Trophoblast cell (in vitro differentiated cells and primary cell): ENCODE data around the gene ADAMTSL3.

Experiments
- DNase-seq, 2 donors: peaks; one replicate each; pipeline ENCODE4 v3.0.0-alpha.2; 2016
- H2AFZ ChIP-seq: 2 replicates; pipeline ENCODE4 v1.6.1; 2013; ENCODE audit warnings: low read length, moderate library complexity, mild to moderate bottlenecking; ENCODE audit not compliant: insufficient read depth, poor library complexity
- H2AK5ac ChIP-seq: 2 replicates; pipeline ENCODE4 v1.6.1; 2013; ENCODE audit warnings: mild to moderate bottlenecking, low read length
- H2BK120ac ChIP-seq: 2 replicates; pipeline ENCODE4 v1.6.1; 2013; ENCODE audit warnings: low read length, mild to moderate bottlenecking, moderate library complexity; ENCODE audit not compliant: insufficient read depth, poor library complexity
- H2BK12ac ChIP-seq: 2 replicates; pipeline ENCODE4 v1.6.1; 2013; ENCODE audit warnings: mild to moderate bottlenecking, low read length, moderate library complexity
- H2BK5ac ChIP-seq: 2 replicates; pipeline ENCODE4 v1.6.1; 2013; ENCODE audit warnings: low read length, low read depth, moderate library complexity, mild to moderate bottlenecking; ENCODE audit not compliant: poor library complexity
- H3K14ac ChIP-seq: 2 replicates; pipeline ENCODE4 v1.6.1; 2013; ENCODE audit warnings: mild to moderate bottlenecking, low read length
- H3K18ac ChIP-seq: 2 replicates; pipeline ENCODE4 v1.6.1; 2013; ENCODE audit warnings: mild to moderate bottlenecking, low read length
- H3K23ac ChIP-seq: 2 replicates; pipeline ENCODE4 v1.6.1; 2013; ENCODE audit warnings: low read length
- H3K27ac ChIP-seq: 2 replicates; pipeline ENCODE4 v1.5.1; 2013; ENCODE audit warnings: low read depth, mild to moderate bottlenecking, inconsistent platforms, low read length, moderate library complexity
- H3K27me3 ChIP-seq: 2 replicates; pipeline ENCODE4 v1.6.1; 2013; ENCODE audit warnings: inconsistent platforms, mild to moderate bottlenecking, low read length, moderate library complexity; ENCODE audit not compliant: insufficient read depth
- H3K36me3 ChIP-seq, 2 experiments: 1 replicate in 1 of 2; 2 replicates in 1 of 2; pipeline ENCODE4 v1.6.1; 2013; ENCODE audit warnings: low read length in 2 of 2, mild to moderate bottlenecking in 2 of 2, moderate library complexity in 1 of 2; ENCODE audit not compliant: insufficient read depth in 2 of 2, control insufficient read depth in 1 of 2
- H3K4ac ChIP-seq: 2 replicates; pipeline ENCODE4 v1.6.1; 2013; ENCODE audit warnings: low read depth, mild to moderate bottlenecking, low read length, moderate library complexity
- H3K4me1 ChIP-seq, 2 experiments: 1 replicate in 1 of 2; 2 replicates in 1 of 2; pipeline ENCODE4 v1.6.1; 2013; ENCODE audit warnings: low read length in 2 of 2, mild to moderate bottlenecking in 2 of 2, moderate library complexity in 1 of 2; ENCODE audit not compliant: insufficient read depth in 2 of 2, control insufficient read depth in 1 of 2
- H3K4me2 ChIP-seq: 2 replicates; pipeline ENCODE4 v1.6.1; 2013; ENCODE audit warnings: inconsistent platforms, mild to moderate bottlenecking, low read length, moderate library complexity
- H3K4me3 ChIP-seq: 2 replicates; pipeline ENCODE4 v1.5.1; 2013; ENCODE audit warnings: mild to moderate bottlenecking, low read depth, low read length, inconsistent platforms
- H3K79me1 ChIP-seq: one replicate; pipeline ENCODE4 v1.6.1; 2013; ENCODE audit warnings: low read length
- H3K79me2 ChIP-seq: 2 replicates; pipeline ENCODE4 v1.6.1; 2013; ENCODE audit warnings: low read length, mild to moderate bottlenecking; ENCODE audit not compliant: control insufficient read depth, insufficient read depth, poor library complexity
- H3K9ac ChIP-seq: 2 replicates; pipeline ENCODE4 v1.6.1; 2013; ENCODE audit warnings: mild to moderate bottlenecking, low read length
- H3K9me3 ChIP-seq: 2 replicates; pipeline ENCODE4 v1.6.1; 2013; ENCODE audit warnings: low read depth, mild to moderate bottlenecking, control low read depth, inconsistent platforms, low read length; ENCODE audit not compliant: insufficient read depth
- H4K12ac ChIP-seq: 2 replicates; pipeline ENCODE4 v1.6.1; 2013; ENCODE audit warnings: low read depth, mild to moderate bottlenecking, low read length, moderate library complexity
- H4K8ac ChIP-seq: 2 replicates; pipeline ENCODE4 v1.6.1; 2013; ENCODE audit warnings: low read depth, mild to moderate bottlenecking, low read length, moderate library complexity
- H4K91ac ChIP-seq: one replicate; pipeline ENCODE4 v1.6.1; 2013; ENCODE audit warnings: low read depth, mild to moderate bottlenecking, low read length, moderate library complexity
- WGBS: extraction: QIAGEN DNeasy Blood & Tissue Kit; methylation state at CpG from one replicate; pipeline ENCODE4 v1.1.7; 2013; ENCODE audit warnings: missing lambda C conversion rate; ENCODE audit not compliant: insufficient read length, insufficient coverage; ENCODE audit errors: extremely low coverage; 5-methylcytosine and 5-hydroxymethylcytosine counted together

The ADAMTSL3 gene

DNA sequence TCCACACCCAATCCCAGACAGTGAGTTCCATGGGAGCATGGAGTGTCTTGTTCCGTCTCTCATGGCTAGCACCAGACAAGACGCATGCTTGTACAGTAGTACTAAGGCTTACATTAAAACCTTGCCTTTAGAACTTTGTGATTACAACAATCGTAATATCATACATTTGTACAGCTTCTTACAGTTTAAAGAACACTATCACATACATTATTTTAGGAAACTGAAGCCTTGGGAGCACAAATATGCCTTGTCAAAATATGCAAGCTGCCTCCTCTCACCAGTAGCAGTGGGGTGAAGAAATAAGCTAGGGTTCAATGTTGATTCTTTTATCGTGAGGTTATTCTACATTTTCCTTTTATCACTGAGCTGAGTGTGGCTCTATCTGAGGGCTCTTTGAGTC is 36.8 kb downstream of the ADAMTSL3 start:
- Histone ChIP-seq H4K12ac (no peak overlapping the region), H4K91ac (no peak overlapping the region), H3K27ac (no peak overlapping the region), H3K4ac (no peak overlapping the region), H2BK120ac (no peak overlapping the region), H2AFZ (no peak overlapping the region), H2BK5ac (no peak overlapping the region), H2BK12ac (no peak overlapping the region), H3K4me1 (peaks cover 11 to 14% of the 10 kb centered on the region in 2 experiments), H3K18ac (no peak overlapping the region), H3K79me1 (peaks cover 10% of the 10 kb centered on the region), H3K23ac (no peak overlapping the region), H3K9ac (no peak overlapping the region), H3K4me3 (no peak overlapping the region), H3K14ac (no peak overlapping the region), H3K79me2 (no peaks in the 10 kb centered on the region), H3K4me2 (no peak overlapping the region), H3K9me3 (no peaks in the 10 kb centered on the region), H2AK5ac (no peak overlapping the region), H4K8ac (no peak overlapping the region), H3K27me3 (no peaks in the 10 kb centered on the region), H3K36me3 (no peaks in the 10 kb centered on the region)
- no peak for DNase-seq
- WGBS: no CpG with 5 or more reads among the region's 4 CpGs

DNA sequence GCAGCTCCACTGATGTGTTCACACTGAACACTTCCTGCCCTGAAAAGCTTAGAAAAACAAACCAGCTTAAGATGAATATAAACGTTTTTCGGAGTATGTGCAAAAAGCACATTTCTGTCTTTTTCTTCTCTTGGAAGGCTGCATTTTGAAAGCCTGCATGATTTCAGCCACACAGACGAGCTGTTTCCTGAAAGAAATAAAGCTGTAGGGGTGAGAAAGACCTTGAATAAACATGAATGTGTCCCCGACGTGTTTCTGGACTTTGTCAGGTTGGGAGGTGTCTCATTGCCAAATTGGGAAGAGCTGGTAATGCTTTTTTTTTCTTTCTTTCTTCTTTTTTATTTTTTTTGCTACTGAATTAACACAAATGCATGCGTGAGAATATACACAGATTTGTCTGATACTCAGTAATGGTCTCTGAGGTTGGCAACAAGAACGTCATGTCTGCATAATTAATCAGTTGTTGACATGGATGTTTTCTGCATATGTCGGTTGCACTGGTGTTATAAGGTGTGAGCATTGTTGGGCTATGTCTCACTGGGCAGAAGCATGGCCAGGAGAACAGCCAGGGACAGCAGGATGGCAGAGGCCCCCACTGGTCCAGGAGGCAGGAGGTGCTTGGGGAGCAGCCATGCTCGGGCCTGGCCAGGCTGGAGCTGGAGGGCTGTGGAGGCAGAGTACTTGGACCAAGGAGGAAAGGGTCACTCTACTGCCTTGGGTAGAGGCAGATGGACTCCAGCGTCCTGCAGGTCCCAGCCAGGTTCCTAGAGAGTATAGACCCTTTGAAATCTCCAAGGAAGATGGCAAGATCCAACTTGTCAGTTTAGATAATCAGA is 39.0 kb downstream of the ADAMTSL3 start:
- Histone ChIP-seq H3K4ac (peak overlapping the region; percentile 65), H3K23ac (no peak overlapping the region), H2AFZ (peak overlapping the region; percentile 23), H3K4me3 (no peak overlapping the region), H3K79me2 (no peaks in the 10 kb centered on the region), H3K18ac (peak overlapping the region; percentile 60), H3K79me1 (peaks cover 12% of the 10 kb centered on the region), H3K4me2 (no peak overlapping the region), H4K91ac (peak overlapping the region; percentile 94), H3K14ac (peak overlapping the region; percentile 96), H3K36me3 (no peaks in the 10 kb centered on the region), H3K9me3 (no peaks in the 10 kb centered on the region), H2BK5ac (peak overlapping the region; percentile 92), H3K9ac (no peak overlapping the region), H3K27ac (peak overlapping the region; percentile 69), H4K8ac (peak overlapping the region; percentile 62), H3K27me3 (no peaks in the 10 kb centered on the region), H2BK12ac (peak overlapping the region; percentile 98), H2AK5ac (peak overlapping the region; percentile 65), H4K12ac (peak overlapping the region; percentile 16), H3K4me1 (peaks cover 12 to 19% of the 10 kb centered on the region in 2 experiments), H2BK120ac (peak overlapping the region; percentile 98)
- WGBS: no CpG with 5 or more reads among the region's 10 CpGs
- DNase-seq: no peak

GRCh38 chr15:83694015-83694414 is 40.1 kb downstream of the ADAMTSL3 start:
- Histone ChIP-seq H3K4me2 (peak overlapping the region; percentile 39), H3K14ac (no peak overlapping the region), H3K9me3 (no peaks in the 10 kb centered on the region), H4K91ac (no peak overlapping the region), H3K36me3 (no peaks in the 10 kb centered on the region), H3K79me2 (no peaks in the 10 kb centered on the region), H3K23ac (no peak overlapping the region), H3K18ac (no peak overlapping the region), H3K27ac (peak overlapping the region; percentile 69), H2BK120ac (no peak overlapping the region), H2BK5ac (peak overlapping the region; percentile 44), H3K27me3 (no peaks in the 10 kb centered on the region), H2BK12ac (no peak overlapping the region), H4K12ac (no peak overlapping the region), H2AFZ (no peak overlapping the region), H3K79me1 (peaks cover 12% of the 10 kb centered on the region), H3K4me3 (no peak overlapping the region), H2AK5ac (no peak overlapping the region), H4K8ac (no peak overlapping the region), H3K9ac (no peak overlapping the region), H3K4ac (no peak overlapping the region), H3K4me1 (peaks cover 12 to 19% of the 10 kb centered on the region in 2 experiments)
- WGBS: no CpG with 5 or more reads among the region's 9 CpGs
- DNase-seq: peak; percentile 19 to 23

DNA sequence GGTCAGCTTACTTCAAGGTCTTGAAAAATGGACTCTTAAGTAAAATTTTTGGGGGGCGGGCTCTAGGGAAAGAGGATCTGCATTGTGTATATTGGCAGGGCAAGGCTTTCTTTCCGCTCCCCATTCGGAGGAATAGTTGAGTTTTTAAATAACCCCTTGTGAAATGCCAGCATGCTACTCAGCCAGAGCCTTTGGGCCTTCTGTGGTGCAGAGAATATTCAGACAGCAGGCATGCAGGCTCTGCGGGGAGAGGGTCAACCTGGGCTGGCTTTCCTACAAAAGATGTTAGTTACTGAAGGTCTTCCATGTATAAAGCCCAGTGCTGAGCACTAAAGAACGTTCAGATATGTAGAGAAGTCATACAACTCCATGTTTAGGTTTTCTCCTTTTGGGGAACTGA is 40.6 kb downstream of the ADAMTSL3 start:
- no peaks in the 10 kb centered on the region for H3K79me2 ChIP-seq
- H3K4me1 ChIP-seq: peaks cover 12 to 19% of the 10 kb centered on the region in 2 experiments
- H3K4me3 ChIP-seq: no peak overlapping the region
- no peaks in the 10 kb centered on the region for H3K9me3 ChIP-seq
- no peak overlapping the region for H3K18ac ChIP-seq
- H2AK5ac ChIP-seq: no peak overlapping the region
- peak in 1 of 2 donors; percentile 4 for DNase-seq
- H3K23ac ChIP-seq: no peak overlapping the region
- no peaks in the 10 kb centered on the region for H3K27me3 ChIP-seq
- peak overlapping the region; percentile 58 for H2BK5ac ChIP-seq
- H3K4ac ChIP-seq: no peak overlapping the region
- no peaks in the 10 kb centered on the region for H3K36me3 ChIP-seq
- no peak overlapping the region for H2AFZ ChIP-seq
- peak overlapping the region; percentile 69 for H3K27ac ChIP-seq
- no peak overlapping the region for H3K14ac ChIP-seq
- H4K8ac ChIP-seq: no peak overlapping the region
- H3K79me1 ChIP-seq: peaks cover 12% of the 10 kb centered on the region
- no CpG with 5 or more reads among the region's 5 CpGs for WGBS
- peak overlapping the region; percentile 80 for H2BK12ac ChIP-seq
- H4K91ac ChIP-seq: peak overlapping the region; percentile 29
- H3K9ac ChIP-seq: no peak overlapping the region
- no peak overlapping the region for H4K12ac ChIP-seq
- H2BK120ac ChIP-seq: peak overlapping the region; percentile 50
- peak overlapping the region; percentile 39 for H3K4me2 ChIP-seq
